H9 (cell line): ENCODE data around the gene LDB3. TPM values are rescaled to one million over a fixed set of nuclear protein-coding genes. Genes with fewer than 3 reads are reported as not detected.

Experiments
- DNase-seq: peaks from one replicate; pipeline ENCODE4 v3.0.0-alpha.2; 2017
- H2AFZ ChIP-seq: one replicate; pipeline ENCODE4 v1.6.1; 2013; ENCODE audit warnings: mild to moderate bottlenecking, low read length, control low read depth, moderate library complexity
- H2AK5ac ChIP-seq: 2 replicates; pipeline ENCODE4 v1.6.1; 2013; ENCODE audit warnings: low read length, control low read depth, mixed read lengths; ENCODE audit not compliant: insufficient read length
- H2BK120ac ChIP-seq: one replicate; pipeline ENCODE4 v1.6.1; 2013; ENCODE audit warnings: low read depth, mild to moderate bottlenecking, low read length, control low read depth, inconsistent platforms; ENCODE audit not compliant: poor library complexity, severe bottlenecking
- H2BK12ac ChIP-seq: 2 replicates; pipeline ENCODE4 v1.6.1; 2013; ENCODE audit warnings: low read length, control low read depth, mixed read lengths, low read depth; ENCODE audit not compliant: insufficient read length
- H2BK15ac ChIP-seq: 2 replicates; pipeline ENCODE4 v1.6.1; 2013; ENCODE audit warnings: low read depth, low read length, control low read depth
- H2BK20ac ChIP-seq: one replicate; pipeline ENCODE4 v1.6.1; 2013; ENCODE audit warnings: low read depth, mild to moderate bottlenecking, low read length, control low read depth, inconsistent platforms; ENCODE audit not compliant: poor library complexity, severe bottlenecking
- H2BK5ac ChIP-seq: 2 replicates; pipeline ENCODE4 v1.6.1; 2013; ENCODE audit warnings: low read length, control low read depth, mixed read lengths; ENCODE audit not compliant: insufficient read length
- H3K14ac ChIP-seq: 2 replicates; pipeline ENCODE4 v1.6.1; 2013; ENCODE audit warnings: low read length, control low read depth; ENCODE audit not compliant: insufficient read depth
- H3K18ac ChIP-seq: 2 replicates; pipeline ENCODE4 v1.6.1; 2013; ENCODE audit warnings: low read depth, mild to moderate bottlenecking, mixed read lengths, low read length, control low read depth; ENCODE audit not compliant: insufficient read length
- H3K23ac ChIP-seq: 2 replicates; pipeline ENCODE4 v1.6.1; 2013; ENCODE audit warnings: low read length, control low read depth, mixed read lengths, low read depth; ENCODE audit not compliant: insufficient read length
- H3K23me2 ChIP-seq: 2 replicates; pipeline ENCODE4 v1.6.1; 2013; ENCODE audit warnings: low read depth, mild to moderate bottlenecking, mixed read lengths, low read length, control low read depth; ENCODE audit not compliant: insufficient read length, poor library complexity, severe bottlenecking
- H3K27ac ChIP-seq: 2 replicates; pipeline ENCODE4 v1.5.1; 2013; ENCODE audit warnings: low read length, control low read depth, mixed read lengths, low read depth; ENCODE audit not compliant: insufficient read length
- H3K27me3 ChIP-seq: 2 replicates; pipeline ENCODE4 v1.6.1; 2013; ENCODE audit warnings: low read length, control low read depth, inconsistent platforms; ENCODE audit not compliant: insufficient read depth
- H3K4ac ChIP-seq: 2 replicates; pipeline ENCODE4 v1.6.1; 2013; ENCODE audit warnings: low read depth, mild to moderate bottlenecking, control low read depth, inconsistent platforms, low read length, moderate library complexity
- H3K4me1 ChIP-seq: 2 replicates; pipeline ENCODE4 v1.6.1; 2013; ENCODE audit warnings: low read length, control low read depth, inconsistent platforms; ENCODE audit not compliant: insufficient read depth
- H3K4me2 ChIP-seq: 2 replicates; pipeline ENCODE4 v1.6.1; 2013; ENCODE audit warnings: low read length, control low read depth, mixed read lengths; ENCODE audit not compliant: insufficient read length, insufficient read depth
- H3K56ac ChIP-seq: 2 replicates; pipeline ENCODE4 v1.6.1; 2013; ENCODE audit warnings: low read depth, mild to moderate bottlenecking, mixed read lengths, low read length, control low read depth; ENCODE audit not compliant: insufficient read length
- H3K79me1 ChIP-seq: 2 replicates; pipeline ENCODE4 v1.6.1; 2013; ENCODE audit warnings: low read depth, mild to moderate bottlenecking, moderate library complexity, low read length, control low read depth, inconsistent platforms; ENCODE audit not compliant: insufficient read depth, poor library complexity, severe bottlenecking
- H3K79me2 ChIP-seq: 2 replicates; pipeline ENCODE4 v1.6.1; 2013; ENCODE audit warnings: low read length, control low read depth, inconsistent platforms; ENCODE audit not compliant: insufficient read depth
- H3K9ac ChIP-seq: 2 replicates; pipeline ENCODE4 v1.6.1; 2013; ENCODE audit warnings: low read length, control low read depth, mixed read lengths; ENCODE audit not compliant: insufficient read length; ENCODE audit errors: extremely low read depth
- H3K9me3 ChIP-seq: one replicate; pipeline ENCODE4 v1.6.1; 2013; ENCODE audit warnings: low read depth, low read length, inconsistent platforms; ENCODE audit not compliant: control insufficient read depth
- H3T11ph ChIP-seq: one replicate; pipeline ENCODE4 v1.6.1; 2013; ENCODE audit warnings: mild to moderate bottlenecking, low read length, control low read depth, inconsistent platforms
- H4K20me1 ChIP-seq: one replicate; pipeline ENCODE4 v1.6.1; 2013; ENCODE audit not compliant: control insufficient read depth, insufficient read length, insufficient read depth
- H4K5ac ChIP-seq: 2 replicates; pipeline ENCODE4 v1.6.1; 2013; ENCODE audit warnings: low read depth, mild to moderate bottlenecking, mixed read lengths, low read length, control low read depth; ENCODE audit not compliant: insufficient read length
- H4K8ac ChIP-seq: replicated peaks from 2 replicates; pipeline ENCODE4 v1.6.1; 2013; ENCODE audit warnings: low read length, control low read depth, mixed read lengths, low read depth; ENCODE audit not compliant: insufficient read length
- H4K91ac ChIP-seq: 2 replicates; pipeline ENCODE4 v1.6.1; 2013; ENCODE audit warnings: low read depth, mild to moderate bottlenecking, moderate library complexity, mixed read lengths, low read length, control low read depth; ENCODE audit not compliant: insufficient read length
- H3K27ac Mint-ChIP-seq, 3 experiments: 2 replicates in 2 of 3; 3 replicates in 1 of 3; pipeline ENCODE4 v1.8.0; 2020 to 2021; ENCODE audit warnings: mixed read lengths in 3 of 3, mild to moderate bottlenecking in 1 of 3, moderate library complexity in 1 of 3
- H3K27me3 Mint-ChIP-seq: 2 replicates; pipeline ENCODE4 v1.8.0; 2021; ENCODE audit warnings: low read depth, mild to moderate bottlenecking, moderate library complexity, mixed read lengths
- H3K36me3 Mint-ChIP-seq, 3 experiments: 2 replicates in 2 of 3; 3 replicates in 1 of 3; pipeline ENCODE4 v1.8.0; 2020 to 2021; ENCODE audit warnings: low read depth in 3 of 3, mixed read lengths in 3 of 3; ENCODE audit not compliant: insufficient read depth in 1 of 3
- H3K4me1 Mint-ChIP-seq, 2 experiments: 2 replicates each; pipeline ENCODE4 v1.8.0; 2020; ENCODE audit warnings: mixed read lengths in 2 of 2
- H3K4me3 Mint-ChIP-seq, 2 experiments: 2 replicates in 1 of 2; 3 replicates in 1 of 2; pipeline ENCODE4 v1.8.0; 2020 to 2021; ENCODE audit warnings: mild to moderate bottlenecking in 2 of 2, mixed read lengths in 2 of 2, moderate library complexity in 1 of 2
- H3K9me3 Mint-ChIP-seq, 2 experiments: 2 replicates in 1 of 2; 3 replicates in 1 of 2; pipeline ENCODE4 v1.8.0; 2020; ENCODE audit warnings: mild to moderate bottlenecking in 2 of 2, mixed read lengths in 2 of 2, moderate library complexity in 1 of 2
- CTCF ChIP-seq: fragments of 200-600 bp; sonication (generic); conservative IDR thresholded peaks from 3 replicates; pipeline ENCODE4 v1.8.0; 2021; ENCODE audit warnings: antibody characterized with exemption, mild to moderate bottlenecking
- WGBS: extraction: QIAGEN DNeasy Blood & Tissue Kit; methylation state at CpG from one replicate; pipeline ENCODE4 v1.1.7; 2013; ENCODE audit warnings: missing lambda C conversion rate, low lambda C conversion rate, mixed read lengths; ENCODE audit not compliant: insufficient read length; ENCODE audit errors: extremely low coverage; 5-methylcytosine and 5-hydroxymethylcytosine counted together
- total RNA-seq: library from RNA; stranded (reverse); gene quantifications from 2 replicates; pipeline ENCODE4 v1.2.1, GENCODE V29; 2021

The LDB3 gene
- total RNA-seq, 1 experiment from 2014 or later = 0.17 TPM

- Histone ChIP-seq H3K9ac (no peak overlapping the region), H3K23me2 (no peaks in the 10 kb centered on the region), H3K4me2 (no peak overlapping the region), H3K4ac (no peak overlapping the region), H4K20me1 (peaks cover 4% of the 10 kb centered on the region), H2AK5ac (no peak overlapping the region), H3K4me1 (peaks cover 1% of the 10 kb centered on the region; the same call in 1 of the 2 replicates), H2BK120ac (no peak overlapping the region), H4K91ac (no peak overlapping the region), H2AFZ (no peak overlapping the region), H3K27me3 (no peaks in the 10 kb centered on the region), H4K5ac (no peak overlapping the region), H3K23ac (no peak overlapping the region), H2BK12ac (no peak overlapping the region), H2BK5ac (no peak overlapping the region), H3K9me3 (no peaks in the 10 kb centered on the region), H3T11ph (no peak overlapping the region), H3K27ac (no peak overlapping the region), H3K79me2 (peaks cover 17% of the 10 kb centered on the region), H4K8ac (no peak overlapping the region), H3K79me1 (no peaks in the 10 kb centered on the region), H3K18ac (no peak overlapping the region), H2BK20ac (no peak overlapping the region), H2BK15ac (no peak overlapping the region), H3K14ac (no peak overlapping the region), H3K56ac (no peak overlapping the region)
- TF ChIP-seq CTCF = no peak
- no CpG with 5 or more reads among the region's 2 CpGs for WGBS
- H3K27me3 Mint-ChIP-seq = no peaks in the 10 kb centered on the region
- H3K4me1 Mint-ChIP-seq = peaks cover 30 to 31% of the 10 kb centered on the region in 2 experiments
- no peaks in the 10 kb centered on the region for H3K9me3 Mint-ChIP-seq
- peaks cover 6 to 10% (median 8%) of the 10 kb centered on the region in 3 experiments; a peak in 5 of 7 replicates for H3K36me3 Mint-ChIP-seq
- peak overlapping the region in 2 of 3 experiments; percentile 82 to 89; a peak in 3 of 7 replicates for H3K27ac Mint-ChIP-seq
- H3K4me3 Mint-ChIP-seq = no peak overlapping the region
- DNase-seq = no peak
These were observed 84.7 kb downstream of the LDB3 start for GRCh38 chr10:86753051-86753450.
